Lower leg skin (tissue), 4 donors: ENCODE results near the gene LGALS9. TPM values are rescaled to one million over a fixed set of nuclear protein-coding genes. Genes with fewer than 3 reads are reported as not detected.

ENCODE experiments used
- DNase-seq, 2 donors: peaks; one replicate each; pipeline ENCODE4 v3.0.0-alpha.2; 2019; ENCODE audit warnings: low spot score in 2 of 2
- H3K4me3 ChIP-seq: fragments of 200-600 bp; sonication (generic); 2 replicates; pipeline ENCODE4 v1.5.1; 2017; ENCODE audit warnings: mild to moderate bottlenecking, low read depth; ENCODE audit not compliant: poor library complexity, severe bottlenecking
- POLR2A ChIP-seq, 2 donors: fragments of 450-650 bp; IDR thresholded peaks; one replicate each; pipeline ENCODE4 v1.6.1; 2016 to 2017; ENCODE audit warnings: antibody characterized with exemption in 2 of 2, mild to moderate bottlenecking in 1 of 2, moderate library complexity in 1 of 2
- WGBS, 2 donors: methylation state at CpG; one replicate each; pipeline ENCODE4 v1.1.5; 2018; 5-methylcytosine and 5-hydroxymethylcytosine counted together
- intact Hi-C: fragments of 100-400 bp; cut with DNase I; formaldehyde crosslinking; loops from one replicate; pipeline ENCODE4 v1.15.0; 2023; ENCODE audit warnings: low total_unique reads
- total RNA-seq, 4 donors: library from RNA; depleted of rRNA; stranded (reverse); fragments of >200 nt; gene quantifications; one replicate each; pipeline ENCODE4 v1.1.0, GENCODE V29; 2016
- TF ChIP-seq, protein P1 (sequence below), 3 donors: fragments of 450-650 bp; IDR thresholded peaks; one replicate each; pipeline ENCODE4 v1.5.1; 2016; ENCODE audit warnings: antibody characterized with exemption in 3 of 3, mild to moderate bottlenecking in 3 of 3, moderate library complexity in 2 of 3

LGALS9 gene
- total RNA-seq, 4 donors from 2014 or later, result 3.4 to 15.5 (median 9.5) TPM

DNA sequence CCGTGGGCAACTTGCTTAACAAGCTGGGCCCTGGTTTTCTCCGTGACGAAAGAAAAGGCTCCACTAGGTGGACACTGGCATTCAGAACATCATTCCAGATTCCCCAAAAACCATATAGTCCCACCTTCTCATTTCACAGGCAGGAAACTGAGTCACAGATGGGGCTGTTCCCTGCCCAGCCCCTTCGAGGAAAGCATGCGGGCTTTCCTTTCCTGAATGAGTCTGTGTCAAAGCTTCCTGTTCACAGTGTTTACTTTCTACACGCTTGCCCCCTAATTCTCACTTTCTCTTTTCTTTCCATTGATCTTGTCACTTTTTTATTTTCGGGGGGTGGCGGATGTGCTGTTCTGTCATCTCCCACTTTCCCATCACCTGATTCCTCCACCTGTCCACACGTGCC, 10.3 kb upstream of the LGALS9 start:
- intact Hi-C loops, result loop anchor here (10.0 kb wide), 1 partner anchor 424 kb away; the partner anchor contains the start of gene NLK
- TF ChIP-seq POLR2A (IDR thresholded peaks at IDR 0.05), result no peak
- TF ChIP-seq, protein P1, sequence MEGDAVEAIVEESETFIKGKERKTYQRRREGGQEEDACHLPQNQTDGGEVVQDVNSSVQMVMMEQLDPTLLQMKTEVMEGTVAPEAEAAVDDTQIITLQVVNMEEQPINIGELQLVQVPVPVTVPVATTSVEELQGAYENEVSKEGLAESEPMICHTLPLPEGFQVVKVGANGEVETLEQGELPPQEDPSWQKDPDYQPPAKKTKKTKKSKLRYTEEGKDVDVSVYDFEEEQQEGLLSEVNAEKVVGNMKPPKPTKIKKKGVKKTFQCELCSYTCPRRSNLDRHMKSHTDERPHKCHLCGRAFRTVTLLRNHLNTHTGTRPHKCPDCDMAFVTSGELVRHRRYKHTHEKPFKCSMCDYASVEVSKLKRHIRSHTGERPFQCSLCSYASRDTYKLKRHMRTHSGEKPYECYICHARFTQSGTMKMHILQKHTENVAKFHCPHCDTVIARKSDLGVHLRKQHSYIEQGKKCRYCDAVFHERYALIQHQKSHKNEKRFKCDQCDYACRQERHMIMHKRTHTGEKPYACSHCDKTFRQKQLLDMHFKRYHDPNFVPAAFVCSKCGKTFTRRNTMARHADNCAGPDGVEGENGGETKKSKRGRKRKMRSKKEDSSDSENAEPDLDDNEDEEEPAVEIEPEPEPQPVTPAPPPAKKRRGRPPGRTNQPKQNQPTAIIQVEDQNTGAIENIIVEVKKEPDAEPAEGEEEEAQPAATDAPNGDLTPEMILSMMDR (IDR thresholded peaks at IDR 0.05), result no peak
- WGBS, 2 donors, result 89 to 91% methylated on average over 9 of the region's 9 CpGs
- H3K4me3 ChIP-seq, result no peak overlapping the region
- DNase-seq, result no peak

DNA sequence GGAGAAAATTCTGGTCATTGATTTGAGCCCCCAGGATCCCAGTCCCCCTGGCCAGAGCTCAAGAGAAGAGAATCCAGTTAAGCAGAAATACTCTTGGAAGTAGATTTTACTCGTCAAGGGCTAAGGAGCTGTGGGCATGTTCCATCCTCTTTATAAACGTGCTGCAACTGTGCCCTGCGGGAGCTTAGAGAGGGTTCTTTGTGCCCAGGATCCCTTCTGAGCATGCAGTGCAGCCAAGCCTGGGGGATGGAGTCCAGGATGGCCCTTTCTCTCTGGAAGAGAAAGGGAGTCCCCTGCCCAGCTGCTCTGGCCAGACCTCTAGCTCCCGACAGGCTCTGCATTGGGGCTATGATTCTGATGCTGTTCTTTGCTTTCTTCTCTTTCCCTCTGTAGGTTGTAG, 9.5 kb upstream of the LGALS9 start:
- no peak overlapping the region for H3K4me3 ChIP-seq
- no peak for DNase-seq
- TF ChIP-seq POLR2A (IDR thresholded peaks at IDR 0.05), result no peak
- TF ChIP-seq, protein P1 (IDR thresholded peaks at IDR 0.05), result no peak
- intact Hi-C loops, result loop anchor here (10.0 kb wide), 1 partner anchor 423 kb away; the partner anchor contains the start of gene NLK
- 84 to 89% methylated on average over 4 of the region's 4 CpGs for WGBS, 2 donors

DNA sequence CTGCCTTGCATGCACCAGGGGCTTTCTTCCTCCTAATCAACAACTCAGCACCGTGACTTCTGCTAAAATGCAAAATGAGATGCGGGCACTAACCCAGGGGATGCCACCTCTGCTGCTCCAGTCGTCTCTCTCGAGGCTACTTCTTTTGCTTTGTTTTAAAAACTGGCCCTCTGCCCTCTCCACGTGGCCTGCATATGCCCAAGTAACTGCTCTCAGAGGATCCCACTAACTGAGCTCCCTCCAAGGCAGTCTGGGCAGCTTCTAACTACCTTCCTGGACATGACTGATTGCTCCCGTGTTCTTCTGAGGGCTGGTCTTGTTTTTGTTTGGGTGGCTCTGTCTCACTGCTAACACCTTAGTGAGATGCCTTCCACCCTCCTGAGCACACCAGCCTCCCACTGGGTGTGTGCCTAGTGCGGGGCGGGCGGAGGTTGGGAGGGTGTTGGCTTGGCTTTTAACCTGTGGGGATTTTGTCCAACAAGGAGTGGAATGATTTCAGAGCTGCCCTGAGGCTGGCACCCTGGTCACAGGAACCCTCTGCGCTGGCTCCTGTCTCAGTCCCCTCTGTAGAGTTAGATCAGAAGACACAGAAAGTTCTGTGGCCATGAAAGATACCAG, 8.9 kb upstream of the LGALS9 start:
- no peak for DNase-seq
- no peak for TF ChIP-seq POLR2A (IDR thresholded peaks at IDR 0.05)
- TF ChIP-seq, protein P1 (IDR thresholded peaks at IDR 0.05), result no peak
- no peak overlapping the region for H3K4me3 ChIP-seq
- WGBS, 2 donors, result 58 to 64% methylated on average over 10 of the region's 10 CpGs
- intact Hi-C loops, result loop anchor here (10.0 kb wide), 1 partner anchor 423 kb away; the partner anchor contains the start of gene NLK

DNA sequence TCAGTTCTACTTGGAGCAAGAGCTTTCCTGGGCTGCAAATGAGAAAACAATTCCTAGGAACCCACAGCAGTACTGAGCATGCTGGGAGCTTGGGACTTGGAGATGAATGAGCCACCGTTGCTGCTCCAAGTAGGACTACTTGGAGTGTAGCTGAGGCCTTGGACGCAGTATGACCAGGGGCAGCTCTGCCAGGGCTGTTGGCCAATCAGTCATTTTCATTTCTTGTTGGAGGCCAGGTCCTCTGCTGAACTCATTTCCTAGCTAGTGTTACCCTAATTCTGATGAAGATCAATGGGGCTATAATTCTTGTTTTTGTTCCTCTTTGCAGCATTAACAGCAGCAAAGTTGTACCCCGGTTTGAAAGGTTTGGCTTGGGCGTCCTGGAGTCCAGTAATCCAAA, 8.0 kb upstream of the LGALS9 start:
- TF ChIP-seq POLR2A (IDR thresholded peaks at IDR 0.05), result no peak
- TF ChIP-seq, protein P1 (IDR thresholded peaks at IDR 0.05), result no peak
- H3K4me3 ChIP-seq, result no peak overlapping the region
- WGBS, 2 donors, result 76 to 90% methylated on average over 4 of the region's 4 CpGs
- intact Hi-C loops, result loop anchor here (10.0 kb wide), 1 partner anchor 422 kb away; the partner anchor contains the start of gene NLK
- no peak for DNase-seq

DNA sequence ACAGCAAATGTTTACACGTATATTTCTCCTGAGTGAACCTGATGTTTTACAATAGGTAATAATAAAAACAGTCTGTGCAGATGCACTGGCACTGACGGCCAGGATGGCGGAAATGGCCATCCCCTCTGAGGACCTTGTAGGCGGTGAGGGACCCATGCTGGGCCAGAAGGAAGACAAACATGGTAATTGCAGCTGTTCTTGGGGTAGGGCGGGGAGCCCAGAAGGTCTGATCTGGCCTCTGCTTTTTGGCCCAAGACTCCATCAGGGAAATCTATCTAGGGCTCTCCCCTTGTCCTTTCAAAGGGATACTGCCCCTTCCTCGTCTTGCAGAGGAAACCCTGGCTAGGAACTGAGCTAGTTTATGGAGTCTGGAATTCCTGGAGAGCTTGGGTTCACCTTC, 7.4 kb upstream of the LGALS9 start:
- H3K4me3 ChIP-seq, result no peak overlapping the region
- 90 to 97% methylated on average over 6 of the region's 6 CpGs for WGBS, 2 donors
- intact Hi-C loops, result loop anchor here (10.0 kb wide), 1 partner anchor 421 kb away; the partner anchor contains the start of gene NLK
- no peak for DNase-seq
- TF ChIP-seq, protein P1 (IDR thresholded peaks at IDR 0.05), result no peak
- TF ChIP-seq POLR2A (IDR thresholded peaks at IDR 0.05), result no peak
